RPMI8226 (cell line): ENCODE results near the gene CGB7.

Source experiments
- DNase-seq: peaks from one replicate; pipeline ENCODE4 v3.0.0-alpha.2; 2015

CGB7 gene

DNA sequence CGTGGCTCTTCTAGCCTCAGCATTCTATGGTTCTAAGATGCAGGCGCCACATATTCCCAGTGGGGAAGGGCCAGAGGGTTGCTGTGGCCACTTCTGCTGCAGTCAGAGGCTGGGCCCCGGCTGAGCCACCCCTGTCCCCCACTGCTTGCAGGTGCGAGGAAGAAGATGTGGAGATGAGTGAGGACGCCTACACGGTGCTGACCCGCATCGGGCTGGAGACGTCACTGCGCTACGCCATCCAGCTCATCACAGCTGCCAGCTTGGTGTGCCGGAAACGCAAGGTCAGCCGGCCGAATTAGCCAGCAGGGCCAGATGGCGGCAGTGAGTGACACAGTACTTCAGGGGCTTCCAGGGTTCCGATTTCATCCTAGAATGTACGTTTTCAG is 42.7 kb downstream of the CGB7 start:
- no peak for DNase-seq

DNA sequence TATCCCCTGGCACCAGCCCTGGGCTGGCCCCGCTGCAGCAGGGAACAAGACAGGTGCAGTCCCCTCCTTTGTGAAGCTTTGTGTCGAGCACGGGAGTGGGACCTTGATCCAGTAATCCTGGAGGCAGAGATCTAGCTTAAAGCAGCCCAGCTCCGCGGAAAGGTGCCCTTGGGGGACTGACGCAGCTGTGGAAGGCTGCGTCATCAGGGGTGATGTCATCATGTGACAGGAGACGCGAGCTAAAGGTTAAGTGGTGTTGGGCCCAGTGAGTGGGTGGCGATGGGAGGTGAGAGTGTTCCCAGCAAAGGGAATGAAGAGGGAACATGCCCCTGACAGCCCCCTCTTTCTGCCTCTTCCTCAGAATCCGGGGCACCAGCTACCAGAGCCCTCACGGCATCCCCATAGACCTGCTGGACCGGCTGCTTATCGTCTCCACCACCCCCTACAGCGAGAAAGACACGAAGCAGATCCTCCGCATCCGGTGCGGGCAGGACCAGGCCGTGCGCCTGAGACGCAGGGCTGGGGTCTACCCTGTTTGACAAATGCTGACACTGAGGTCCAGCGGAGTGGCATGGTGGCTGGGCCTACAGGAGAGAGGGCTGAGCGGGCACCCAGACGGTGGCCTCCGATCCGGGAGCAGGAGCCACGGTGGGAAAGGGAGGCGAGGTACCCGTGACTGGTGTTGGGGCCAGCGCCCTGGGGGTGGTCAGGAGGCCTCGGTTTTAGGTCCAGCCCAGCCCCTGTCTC is 43.3 kb downstream of the CGB7 start:
- no peak for DNase-seq

DNA sequence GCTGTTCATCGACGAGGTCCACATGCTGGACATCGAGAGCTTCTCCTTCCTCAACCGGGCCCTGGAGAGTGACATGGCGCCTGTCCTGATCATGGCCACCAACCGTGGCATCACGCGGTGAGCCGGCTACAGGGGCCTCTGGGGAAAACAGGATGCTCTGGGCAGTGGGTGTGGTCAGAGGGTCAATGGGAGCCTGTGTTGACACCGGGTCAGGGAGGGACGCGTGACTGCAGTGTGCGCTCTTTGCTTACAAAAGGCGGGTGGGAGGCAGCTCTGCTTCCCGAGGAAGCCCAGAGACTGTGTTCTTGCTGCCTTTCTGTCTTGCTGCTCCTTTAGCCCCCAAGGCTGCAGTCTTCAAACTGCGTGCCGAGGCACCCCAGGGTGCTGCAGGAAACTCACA is 46.4 kb downstream of the CGB7 start:
- DNase-seq: no peak

GRCh38 chr19:49010453-49010852 is 47.1 kb downstream of the CGB7 start:
- no peak for DNase-seq

DNA sequence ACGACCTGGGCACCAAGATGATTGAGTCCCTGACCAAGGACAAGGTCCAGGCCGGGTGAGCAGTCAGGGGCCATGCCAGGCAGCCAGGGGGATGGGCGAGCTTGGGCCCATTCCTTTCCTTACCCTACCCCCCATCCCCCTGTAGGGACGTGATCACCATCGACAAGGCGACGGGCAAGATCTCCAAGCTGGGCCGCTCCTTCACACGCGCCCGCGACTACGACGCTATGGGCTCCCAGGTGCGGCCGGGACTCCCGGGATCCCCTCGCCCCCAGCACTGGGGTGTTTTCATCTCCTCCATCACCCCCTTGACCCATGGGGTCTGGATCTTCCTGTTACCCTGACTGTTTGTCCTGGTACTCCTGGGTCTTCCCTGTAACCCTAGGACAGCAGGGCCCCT is 47.7 kb downstream of the CGB7 start:
- DNase-seq: no peak

DNA sequence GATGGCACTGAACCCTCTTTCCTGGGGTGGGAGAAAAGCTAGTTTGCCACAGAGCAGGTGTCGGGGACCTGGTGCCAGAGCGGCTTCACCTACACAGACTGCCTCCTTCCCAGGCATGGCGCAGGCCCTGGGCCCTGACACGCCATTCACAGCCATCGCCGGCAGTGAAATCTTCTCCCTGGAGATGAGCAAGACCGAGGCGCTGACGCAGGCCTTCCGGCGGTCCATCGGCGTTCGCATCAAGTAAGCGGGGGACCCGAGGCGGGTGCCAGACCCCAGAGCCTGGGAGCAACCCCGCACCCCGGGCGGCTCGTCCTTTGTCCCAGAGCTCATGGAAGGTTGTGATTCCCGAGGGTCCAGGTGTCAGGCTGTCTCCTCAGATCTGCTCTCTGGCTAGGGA is 50.6 kb downstream of the CGB7 start:
- DNase-seq: no peak

DNA sequence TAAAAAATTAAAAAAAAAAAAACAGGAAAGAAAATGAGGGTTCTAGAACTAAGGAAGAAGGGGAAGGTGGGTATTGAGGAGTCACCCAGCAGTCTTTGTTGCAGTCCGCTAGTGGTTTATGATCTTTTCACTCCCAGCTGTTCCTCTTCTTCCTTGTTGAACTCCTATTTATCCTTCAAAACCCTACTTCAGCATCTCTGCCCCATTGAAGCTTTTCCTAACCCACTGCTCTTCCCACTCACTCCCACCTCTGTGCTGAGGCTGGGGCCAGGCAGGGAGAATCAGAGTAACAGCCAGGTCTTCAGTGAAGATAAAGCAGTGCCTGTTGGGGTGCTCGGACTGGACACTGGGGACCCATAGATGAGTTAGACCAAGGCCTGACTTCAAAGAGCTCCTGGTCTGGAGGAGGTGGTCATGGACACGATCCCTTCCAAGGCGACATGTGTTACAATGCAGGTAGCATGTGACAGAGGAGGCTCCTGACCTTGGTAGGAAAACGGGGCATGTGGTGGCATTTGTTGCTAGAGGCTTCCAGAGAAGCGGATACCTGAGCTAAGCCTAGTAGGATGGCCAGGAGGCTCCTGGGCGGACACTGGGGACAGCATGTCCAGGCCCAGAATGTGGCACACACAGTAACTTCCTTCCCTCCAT is 52.5 kb downstream of the CGB7 start:
- DNase-seq: no peak
